HCT116 (cell line): ENCODE measurements around the gene KCNAB2. TPM values are rescaled to one million over a fixed set of nuclear protein-coding genes. Genes with fewer than 3 reads are reported as not detected.

Experiments
- ATAC-seq: fragments of 200-7000 bp; cut with Tn5 transposase; 2 replicates; pipeline ENCODE4 v1.9.1; 2020; ENCODE audit warnings: mild to moderate bottlenecking, moderate library complexity
- BruUV-seq: library from RNA; stranded (reverse); fragments of 400-500 nt; replicated peaks from 2 replicates; lab custom pipeline; 2021; lab: Mats Ljungman, UMichigan
- CTCF ChIA-PET: fragments of 300-600 bp; sonication (Branson Sonifier 250); formaldehyde crosslinking; loops from one replicate; lab custom pipeline; 2021; ENCODE audit warnings: antibody characterized with exemption; lab: Charles Lee
- POLR2A ChIA-PET: fragments of 300-600, 350-600 bp; sonication (Branson Sonifier 250); formaldehyde crosslinking; loops from one replicate; lab custom pipeline; 2021; ENCODE audit warnings: antibody characterized with exemption; lab: Charles Lee
- RAD21 ChIA-PET, 2 experiments: fragments of 300-600 bp; sonication (Branson Sonifier 250); formaldehyde crosslinking; loops; one replicate each; lab custom pipeline; 2023; ENCODE audit warnings: low total read pairs in 2 of 2; ENCODE audit not compliant: uncharacterized antibody in 2 of 2, unreplicated experiment in 2 of 2, low non-redundant PET in 1 of 2; lab: Charles Lee
- DNase-seq: peaks from one replicate; pipeline ENCODE4 v3.0.0-alpha.2; 2010; ENCODE audit warnings: low read depth, low spot score
- H2AFZ ChIP-seq: fragments of 200-600 bp; shearing (Covaris generic), sonication (generic); 2 replicates; pipeline ENCODE4 v1.6.1; 2017; ENCODE audit warnings: low read depth, mixed run types, mixed read lengths, antibody characterized with exemption, low read length; ENCODE audit not compliant: poor library complexity, severe bottlenecking
- H3K27ac ChIP-seq: 2 replicates; pipeline ENCODE4 v1.5.1; 2012; ENCODE audit warnings: low read depth, low read length
- H3K27me3 ChIP-seq: fragments of 200-600 bp; sonication (generic); 2 replicates; pipeline ENCODE4 v1.6.1; 2016; ENCODE audit warnings: mixed run types, low read length, mixed read lengths; ENCODE audit not compliant: insufficient read depth
- H3K36me3 ChIP-seq, 2 experiments: fragments of 200-500 bp in 1 of 2; fragments of 200-600 bp in 1 of 2; sonication (Bioruptor generic) in 1 of 2; sonication (generic) in 1 of 2; 2 replicates each; pipeline versions ENCODE4 v1.5.1 to v1.6.1; 2014 to 2016; ENCODE audit warnings: low read length in 2 of 2, inconsistent platforms in 1 of 2, mixed read lengths in 1 of 2, mixed run types in 1 of 2; ENCODE audit not compliant: insufficient read depth in 2 of 2, control insufficient read depth in 1 of 2
- H3K4me1 ChIP-seq, 2 experiments: fragments of 200-600 bp in 1 of 2; sonication (generic) in 1 of 2; 2 replicates each; pipeline versions ENCODE4 v1.5.1 to v1.6.1; 2012 to 2017; ENCODE audit warnings: low read length in 2 of 2, inconsistent platforms in 1 of 2, mild to moderate bottlenecking in 1 of 2, mixed read lengths in 1 of 2, mixed run types in 1 of 2, moderate library complexity in 1 of 2; ENCODE audit not compliant: insufficient read depth in 2 of 2, control insufficient read depth in 1 of 2
- H3K4me2 ChIP-seq: fragments of 200-600 bp; sonication (generic); 2 replicates; pipeline ENCODE4 v1.6.1; 2017; ENCODE audit warnings: mixed run types, low read length, mixed read lengths
- H3K4me3 ChIP-seq, 2 experiments: fragments of 200-600 bp in 1 of 2; sonication (generic) in 1 of 2; replicated peaks in 1 of 2; 2 replicates each; pipeline ENCODE4 v1.5.1; 2011 to 2016; ENCODE audit warnings: low read length in 2 of 2, control low read depth in 1 of 2, low read depth in 1 of 2, mild to moderate bottlenecking in 1 of 2, mixed read lengths in 1 of 2, mixed run types in 1 of 2
- H3K79me2 ChIP-seq: fragments of 200-600 bp; sonication (generic); 2 replicates; pipeline ENCODE4 v1.6.1; 2017; ENCODE audit warnings: mild to moderate bottlenecking, mixed run types, low read length, moderate library complexity, mixed read lengths; ENCODE audit not compliant: insufficient read depth
- H3K9ac ChIP-seq: fragments of 200-600 bp; sonication (generic); 2 replicates; pipeline ENCODE4 v1.6.1; 2016; ENCODE audit warnings: low read length, mixed read lengths
- H3K9me2 ChIP-seq: fragments of 200-600 bp; sonication (generic), shearing (Covaris generic); 2 replicates; pipeline ENCODE4 v1.6.1; 2017; ENCODE audit warnings: mixed run types, mild to moderate bottlenecking, moderate library complexity; ENCODE audit not compliant: insufficient read depth
- H3K9me3 ChIP-seq, 2 experiments: fragments of 200-500 bp in 1 of 2; fragments of 200-600 bp in 1 of 2; sonication (Bioruptor generic) in 1 of 2; sonication (generic) in 1 of 2; 2 replicates each; pipeline ENCODE4 v1.6.1; 2014 to 2017; ENCODE audit warnings: low read length in 2 of 2, mixed read lengths in 2 of 2, inconsistent platforms in 1 of 2, low read depth in 1 of 2, mild to moderate bottlenecking in 1 of 2, mixed run types in 1 of 2, moderate library complexity in 1 of 2; ENCODE audit not compliant: control insufficient read depth in 1 of 2, insufficient read depth in 1 of 2
- H4K20me1 ChIP-seq: fragments of 200-600 bp; sonication (generic), shearing (Covaris generic); 2 replicates; pipeline ENCODE4 v1.6.1; 2017; ENCODE audit warnings: mixed run types, mild to moderate bottlenecking, moderate library complexity; ENCODE audit not compliant: insufficient read depth
- CBX3 ChIP-seq: IDR thresholded peaks from 2 replicates; pipeline ENCODE4 v1.6.1; 2012; ENCODE audit warnings: low read depth
- ELF1 ChIP-seq: IDR thresholded peaks from 2 replicates; pipeline ENCODE4 v1.6.1; 2012; ENCODE audit warnings: low read depth, borderline replicate concordance
- ZNF274 ChIP-seq: fragments of 200-500 bp; sonication (Bioruptor generic); IDR thresholded peaks from 2 replicates; pipeline ENCODE4 v1.6.1; 2014; ENCODE audit warnings: mild to moderate bottlenecking, low read depth, low read length, inconsistent platforms
- intact Hi-C: fragments of 100-400 bp; cut with micrococcal nuclease; formaldehyde crosslinking; loops from 2 replicates; pipeline ENCODE4 v1.10.0; 2022
- total RNA-seq: library from RNA; stranded (reverse); gene quantifications from one replicate; pipeline ENCODE4 v1.2.1, GENCODE V29; 2021; ENCODE audit not compliant: unreplicated experiment
- TF ChIP-seq, protein P1 (sequence below): IDR thresholded peaks from 2 replicates; pipeline ENCODE4 v1.6.1; 2012; ENCODE audit warnings: low read depth
- TF ChIP-seq, protein P2 (sequence below), 3 experiments: fragments of 200-600 bp in 1 of 3; sonication (generic) in 1 of 3; IDR thresholded peaks in 2 of 3; conservative IDR thresholded peaks in 1 of 3; 2 replicates each; pipeline ENCODE4 v1.5.1; 2012 to 2017; ENCODE audit warnings: low read depth in 2 of 3, low read length in 2 of 3, antibody characterized with exemption in 1 of 3, borderline replicate concordance in 1 of 3, control low read depth in 1 of 3, mild to moderate bottlenecking in 1 of 3, mixed read lengths in 1 of 3, mixed run types in 1 of 3, moderate library complexity in 1 of 3; ENCODE audit not compliant: insufficient read depth in 1 of 3

Gene KCNAB2
- total RNA-seq, 1 experiment from 2014 or later: 18.1 TPM

DNA sequence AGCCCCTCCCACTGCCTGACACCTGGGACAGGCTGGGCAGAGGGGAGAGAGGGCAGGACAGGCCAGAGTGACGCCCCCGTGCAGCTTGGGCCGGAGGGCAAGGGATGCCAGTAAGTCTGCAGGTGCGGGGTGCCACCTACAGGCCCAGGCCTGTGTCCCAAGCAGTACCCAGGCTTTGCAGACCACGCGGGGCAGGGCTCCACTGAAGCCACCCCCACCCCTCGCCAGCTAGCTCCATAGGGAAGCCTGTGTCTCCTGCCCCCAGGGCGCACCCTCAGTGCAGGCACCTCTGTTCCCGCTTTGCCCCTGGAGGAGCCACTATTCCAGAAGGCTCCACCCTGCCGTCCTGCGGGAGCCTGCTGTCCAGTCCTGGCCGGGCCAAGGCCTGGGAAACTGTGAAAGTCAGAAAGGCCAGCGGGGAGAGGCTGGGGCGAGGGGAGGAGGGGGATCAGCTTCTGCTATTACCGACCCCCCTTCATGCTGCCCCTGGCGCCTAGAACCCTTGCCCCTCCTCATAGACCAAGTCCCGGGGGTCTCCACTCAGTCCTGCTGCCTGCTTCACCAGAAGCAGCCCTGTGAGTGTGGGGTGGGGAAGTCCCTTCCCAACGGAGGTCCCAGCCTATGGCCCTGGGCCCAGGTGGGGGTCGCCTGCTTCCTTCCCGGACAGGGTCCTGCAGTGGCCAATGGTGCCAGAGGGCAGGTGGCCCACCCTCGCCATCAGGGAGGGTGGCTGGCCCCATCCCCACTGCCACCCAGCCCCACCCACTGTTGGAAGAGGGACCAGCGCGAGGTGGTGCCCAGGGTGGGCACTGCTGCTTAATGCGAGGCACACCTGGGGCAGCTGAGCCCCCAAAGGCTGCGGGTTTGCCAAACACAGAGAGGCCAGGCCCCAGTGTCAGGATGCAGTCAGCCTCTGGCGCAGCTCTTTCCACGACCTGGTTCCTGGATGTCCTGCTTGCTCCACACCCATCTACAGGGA, 54.4 kb downstream of the KCNAB2 start:
- H3K27me3 ChIP-seq: no peaks in the 10 kb centered on the region
- TF ChIP-seq, protein P1, sequence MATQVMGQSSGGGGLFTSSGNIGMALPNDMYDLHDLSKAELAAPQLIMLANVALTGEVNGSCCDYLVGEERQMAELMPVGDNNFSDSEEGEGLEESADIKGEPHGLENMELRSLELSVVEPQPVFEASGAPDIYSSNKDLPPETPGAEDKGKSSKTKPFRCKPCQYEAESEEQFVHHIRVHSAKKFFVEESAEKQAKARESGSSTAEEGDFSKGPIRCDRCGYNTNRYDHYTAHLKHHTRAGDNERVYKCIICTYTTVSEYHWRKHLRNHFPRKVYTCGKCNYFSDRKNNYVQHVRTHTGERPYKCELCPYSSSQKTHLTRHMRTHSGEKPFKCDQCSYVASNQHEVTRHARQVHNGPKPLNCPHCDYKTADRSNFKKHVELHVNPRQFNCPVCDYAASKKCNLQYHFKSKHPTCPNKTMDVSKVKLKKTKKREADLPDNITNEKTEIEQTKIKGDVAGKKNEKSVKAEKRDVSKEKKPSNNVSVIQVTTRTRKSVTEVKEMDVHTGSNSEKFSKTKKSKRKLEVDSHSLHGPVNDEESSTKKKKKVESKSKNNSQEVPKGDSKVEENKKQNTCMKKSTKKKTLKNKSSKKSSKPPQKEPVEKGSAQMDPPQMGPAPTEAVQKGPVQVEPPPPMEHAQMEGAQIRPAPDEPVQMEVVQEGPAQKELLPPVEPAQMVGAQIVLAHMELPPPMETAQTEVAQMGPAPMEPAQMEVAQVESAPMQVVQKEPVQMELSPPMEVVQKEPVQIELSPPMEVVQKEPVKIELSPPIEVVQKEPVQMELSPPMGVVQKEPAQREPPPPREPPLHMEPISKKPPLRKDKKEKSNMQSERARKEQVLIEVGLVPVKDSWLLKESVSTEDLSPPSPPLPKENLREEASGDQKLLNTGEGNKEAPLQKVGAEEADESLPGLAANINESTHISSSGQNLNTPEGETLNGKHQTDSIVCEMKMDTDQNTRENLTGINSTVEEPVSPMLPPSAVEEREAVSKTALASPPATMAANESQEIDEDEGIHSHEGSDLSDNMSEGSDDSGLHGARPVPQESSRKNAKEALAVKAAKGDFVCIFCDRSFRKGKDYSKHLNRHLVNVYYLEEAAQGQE: no peak
- TF ChIP-seq, protein P2, sequence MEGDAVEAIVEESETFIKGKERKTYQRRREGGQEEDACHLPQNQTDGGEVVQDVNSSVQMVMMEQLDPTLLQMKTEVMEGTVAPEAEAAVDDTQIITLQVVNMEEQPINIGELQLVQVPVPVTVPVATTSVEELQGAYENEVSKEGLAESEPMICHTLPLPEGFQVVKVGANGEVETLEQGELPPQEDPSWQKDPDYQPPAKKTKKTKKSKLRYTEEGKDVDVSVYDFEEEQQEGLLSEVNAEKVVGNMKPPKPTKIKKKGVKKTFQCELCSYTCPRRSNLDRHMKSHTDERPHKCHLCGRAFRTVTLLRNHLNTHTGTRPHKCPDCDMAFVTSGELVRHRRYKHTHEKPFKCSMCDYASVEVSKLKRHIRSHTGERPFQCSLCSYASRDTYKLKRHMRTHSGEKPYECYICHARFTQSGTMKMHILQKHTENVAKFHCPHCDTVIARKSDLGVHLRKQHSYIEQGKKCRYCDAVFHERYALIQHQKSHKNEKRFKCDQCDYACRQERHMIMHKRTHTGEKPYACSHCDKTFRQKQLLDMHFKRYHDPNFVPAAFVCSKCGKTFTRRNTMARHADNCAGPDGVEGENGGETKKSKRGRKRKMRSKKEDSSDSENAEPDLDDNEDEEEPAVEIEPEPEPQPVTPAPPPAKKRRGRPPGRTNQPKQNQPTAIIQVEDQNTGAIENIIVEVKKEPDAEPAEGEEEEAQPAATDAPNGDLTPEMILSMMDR (IDR thresholded peaks at IDR 0.05 in 2 of 3, conservative IDR thresholded peaks at IDR 0.05 in 1 of 3; ENCODE audit: borderline replicate concordance in 1 of 3, insufficient read depth in 1 of 3, low read depth in 2 of 3, low read length in 2 of 3): peak in 2 of 3 experiments; percentile 25 to 30; a peak in 3 of 6 replicates
- no peak for TF ChIP-seq ZNF274
- no peak for TF ChIP-seq ELF1
- TF ChIP-seq CBX3: no peak
- TF ChIP-seq, all 23 proteins: peak for 1
- CTCF ChIA-PET: no interaction called here
- Histone ChIP-seq H2AFZ (no peak overlapping the region), H3K4me1 (no peaks in the 10 kb centered on the region; a peak in 2 of 4 replicates), H3K36me3 (no peaks in the 10 kb centered on the region), H3K9me3 (no peaks in the 10 kb centered on the region), H3K4me2 (no peak overlapping the region), H3K27ac (no peak overlapping the region), H3K79me2 (no peaks in the 10 kb centered on the region), H4K20me1 (no peaks in the 10 kb centered on the region), H3K4me3 (no peak overlapping the region), H3K9ac (no peak overlapping the region), H3K9me2 (no peaks in the 10 kb centered on the region)
- POLR2A ChIA-PET: no interaction called here
- intact Hi-C loops: loop anchor here (1.0 kb wide), 1 partner anchor 47 kb away; no protein-coding TSS in a partner anchor
- DNase-seq (no peak), ATAC-seq (peak; percentile 81)
- BruUV-seq: no TSS peak
- RAD21 ChIA-PET: no interaction called here
